HG02763 (cell line): ENCODE measurements around the gene ARL8B.

ENCODE experiments used
- ATAC-seq: cut with Tn5 transposase; IDR thresholded peaks from one replicate; pipeline ENCODE4 v1.9.1; 2021; ENCODE audit warnings: mild to moderate bottlenecking, moderate library complexity; ENCODE audit not compliant: unreplicated experiment

ARL8B gene

DNA sequence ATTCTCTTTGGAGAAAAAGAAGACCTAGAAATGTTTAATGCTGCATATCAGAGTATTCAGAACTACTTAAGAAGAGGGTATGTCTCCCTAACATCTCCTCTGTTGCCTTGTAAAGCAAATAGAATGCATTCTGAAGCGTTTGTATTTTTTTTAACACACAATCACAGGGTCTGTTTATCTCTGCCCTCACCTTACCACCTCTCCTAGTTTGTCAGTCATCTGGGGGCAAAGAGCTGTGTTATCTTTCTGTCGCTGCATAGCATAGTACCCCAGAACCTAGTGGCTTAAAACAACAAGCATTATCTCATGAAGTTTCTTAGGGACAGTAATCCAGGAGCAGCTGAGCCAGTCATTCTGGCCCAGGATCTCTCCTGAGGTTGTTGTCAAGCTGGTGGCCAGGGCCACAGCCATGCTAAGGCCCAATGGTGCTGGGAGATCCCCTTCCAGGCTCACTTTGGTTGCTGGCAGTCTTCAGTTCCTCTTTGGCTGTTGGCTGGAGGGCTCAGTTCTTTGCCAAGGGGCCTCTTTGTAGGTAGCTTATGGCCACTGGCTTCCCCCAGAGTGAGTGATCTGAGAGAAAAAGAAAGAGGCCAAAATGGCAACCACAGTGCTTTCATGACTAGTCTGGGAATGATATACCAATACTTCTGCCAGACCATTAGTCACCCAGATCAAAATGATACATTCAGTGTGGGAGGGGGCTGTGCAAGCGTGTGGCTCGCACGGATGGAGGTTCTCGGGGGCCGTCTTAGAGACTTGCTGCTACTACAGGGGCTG, 83.3 kb downstream of the ARL8B start:
- peak; percentile 98 for ATAC-seq

DNA sequence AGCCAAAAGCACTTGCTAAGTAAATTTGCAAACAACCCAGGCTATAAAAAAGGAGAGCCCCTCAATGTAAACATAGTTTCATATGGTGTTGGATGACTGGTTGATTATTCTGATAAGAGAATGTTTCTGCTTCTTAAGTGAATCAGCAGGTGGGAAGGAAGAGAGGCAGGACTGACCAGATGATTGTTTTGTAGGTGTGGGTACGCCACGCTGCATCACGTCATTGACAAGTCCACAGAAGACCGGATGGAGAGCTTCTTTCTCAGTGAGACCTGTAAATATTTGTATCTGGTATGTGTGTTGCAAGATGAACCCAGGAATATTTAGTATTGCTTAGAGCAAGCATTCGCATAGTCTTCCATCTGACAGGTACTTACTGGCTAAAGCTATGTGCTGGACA, 88.8 kb downstream of the ARL8B start:
- no peak for ATAC-seq

DNA sequence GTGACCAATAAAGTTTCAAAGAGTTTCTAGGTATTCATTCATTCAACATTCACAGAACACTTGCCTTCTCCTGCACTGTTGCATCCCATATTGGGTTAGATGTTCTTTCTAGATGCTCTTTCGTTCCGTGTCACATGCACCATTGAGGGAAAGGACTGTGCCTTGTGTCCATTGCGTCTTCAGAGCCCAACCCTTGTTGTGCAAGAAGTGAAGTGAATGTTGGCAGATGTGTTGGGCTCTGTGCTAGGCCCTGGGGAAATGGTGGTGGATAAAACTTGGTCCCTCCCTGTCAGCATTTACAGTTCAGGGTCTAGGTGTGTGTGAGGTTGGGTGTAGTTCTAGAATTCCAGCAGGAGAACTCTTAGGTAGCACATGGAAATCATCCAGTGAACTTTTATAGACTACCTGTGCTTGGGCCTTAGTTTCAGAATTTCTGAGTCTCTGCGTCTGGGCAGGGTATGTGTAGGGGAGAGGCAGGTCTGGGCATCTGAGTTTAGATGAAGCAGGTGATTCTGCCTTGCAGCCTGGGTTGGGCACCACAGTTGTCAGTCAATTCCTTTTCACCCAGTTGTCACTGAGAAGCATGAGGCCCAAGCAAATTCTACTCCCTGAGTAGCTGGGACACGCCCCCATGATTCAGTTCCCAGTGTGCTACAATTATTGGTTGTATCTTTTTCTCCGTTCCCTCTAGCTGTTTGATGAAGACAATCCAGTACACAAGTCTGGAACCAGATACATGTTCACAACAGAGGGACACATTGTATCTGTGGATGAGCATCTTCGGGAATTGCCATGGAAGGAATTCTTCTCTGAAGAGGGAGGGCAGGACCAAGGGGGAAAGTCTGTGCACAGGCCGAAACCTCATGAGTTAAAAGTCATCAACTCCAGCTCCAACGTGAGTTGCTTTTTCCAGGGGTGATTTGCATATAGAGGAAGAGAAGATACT, 90.8 kb downstream of the ARL8B start:
- no peak for ATAC-seq

DNA sequence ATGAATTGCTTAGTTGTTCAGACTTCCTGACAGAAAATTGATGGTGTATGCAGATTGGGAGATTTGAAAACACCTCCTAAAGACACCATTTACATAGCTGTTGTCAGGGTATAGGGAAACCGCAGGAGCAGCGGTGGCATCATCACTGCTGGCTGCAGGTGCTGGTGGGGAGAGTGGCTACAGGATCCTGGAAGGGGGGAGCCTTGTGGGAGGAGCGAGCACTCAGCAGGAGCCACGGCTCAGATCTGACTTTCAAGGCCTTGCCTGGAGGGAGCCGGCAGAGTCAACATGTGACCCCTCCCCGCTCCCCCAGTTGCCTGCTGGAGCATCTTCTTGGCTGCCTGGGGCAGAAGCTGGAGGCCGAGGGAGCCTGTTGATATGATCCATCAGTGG, 91.5 kb downstream of the ARL8B start:
- no peak for ATAC-seq

DNA sequence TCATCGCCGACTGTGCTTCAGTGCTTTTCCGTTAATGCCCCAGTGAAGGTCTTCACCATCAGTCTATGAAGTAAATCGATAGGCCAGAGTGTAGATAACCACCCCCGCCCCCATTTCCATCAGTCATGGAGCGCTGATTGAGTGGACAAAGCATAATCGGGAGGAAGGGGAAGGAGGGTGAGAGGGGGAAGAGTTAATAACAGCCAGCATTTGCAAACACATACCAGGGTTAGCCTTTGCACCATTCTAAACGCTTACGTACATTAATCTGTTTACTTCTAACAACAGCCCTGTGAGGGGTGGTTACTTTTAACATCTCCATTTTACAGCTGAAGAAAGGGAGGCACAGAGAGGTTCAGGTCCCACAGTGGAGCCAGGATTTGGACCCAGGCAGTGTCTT, 92.3 kb downstream of the ARL8B start:
- ATAC-seq = no peak

DNA sequence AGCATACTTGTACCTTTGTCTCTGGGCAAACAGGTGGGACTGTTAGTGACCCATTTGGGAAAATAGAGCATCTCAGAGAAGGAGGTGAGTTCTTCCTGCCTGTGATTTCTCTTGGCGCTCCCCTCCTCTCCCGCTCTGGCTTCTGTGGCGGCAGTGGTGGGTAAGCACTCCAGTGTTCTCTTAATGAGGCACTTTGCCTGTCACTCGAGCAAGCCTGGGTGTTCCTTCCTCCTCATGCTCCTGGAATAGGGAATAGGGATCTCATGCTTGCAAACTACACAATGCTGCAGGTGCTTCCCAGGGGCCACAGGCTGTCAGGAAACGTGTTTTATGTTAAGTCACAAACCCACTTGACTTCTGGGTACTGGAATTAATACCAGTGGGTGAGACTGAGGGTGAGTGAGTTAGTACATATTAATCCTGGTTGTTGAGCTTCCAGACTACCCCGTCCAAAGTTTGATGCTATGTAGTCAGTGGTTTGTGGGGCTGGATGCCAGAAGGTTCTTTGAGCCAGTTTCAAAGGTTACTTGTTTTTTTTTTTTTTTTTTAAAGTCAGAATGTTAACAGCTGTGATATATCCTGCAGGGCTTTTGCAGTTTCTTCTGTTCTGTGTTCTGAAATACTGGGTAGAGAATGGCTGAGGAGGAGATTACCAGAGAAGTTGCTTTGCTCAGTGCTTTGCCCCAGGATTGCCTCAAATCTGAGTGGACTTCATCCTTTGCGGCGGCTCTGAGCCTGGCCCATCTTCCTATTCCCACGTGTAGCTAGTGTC, 95.9 kb downstream of the ARL8B start:
- ATAC-seq = no peak

DNA sequence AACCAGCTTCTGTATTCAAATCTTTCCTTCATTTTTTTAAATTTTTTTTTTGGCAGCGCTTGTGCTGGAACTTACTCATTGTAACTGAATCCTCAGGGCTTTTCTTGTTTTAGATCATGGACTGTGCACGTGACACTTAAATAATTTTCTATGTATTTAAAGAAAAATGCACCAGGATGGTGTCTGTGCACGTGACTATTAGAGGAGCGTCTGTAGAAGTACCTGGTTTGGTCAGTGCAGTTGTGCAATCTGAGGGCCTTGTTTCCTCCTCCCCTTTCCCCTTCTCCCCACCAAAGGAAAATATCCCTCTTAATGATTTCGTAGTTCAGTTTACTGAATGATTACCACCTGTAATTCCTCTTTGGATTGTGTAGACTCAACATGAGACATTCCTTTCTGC, 96.7 kb downstream of the ARL8B start:
- no peak for ATAC-seq

DNA sequence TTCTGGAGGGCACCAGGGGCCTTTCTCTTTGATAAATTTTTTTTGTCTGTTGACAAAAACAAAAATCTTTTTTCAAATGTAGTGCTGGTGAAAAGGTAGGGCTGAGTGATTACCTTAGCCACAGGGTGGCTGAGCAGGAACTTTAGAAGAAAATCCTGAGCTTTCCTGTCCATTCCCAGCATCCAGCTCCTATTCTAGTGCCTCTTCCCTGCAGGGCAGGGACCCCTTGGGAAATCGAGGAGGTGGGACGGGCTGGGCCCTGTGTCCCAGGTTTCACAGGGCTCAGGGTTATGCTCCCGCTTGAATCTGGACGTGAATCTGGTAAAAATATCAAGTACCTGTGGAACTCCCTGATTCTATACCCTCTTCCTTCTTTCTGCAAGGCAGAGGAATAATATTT, 97.1 kb downstream of the ARL8B start:
- ATAC-seq = no peak

DNA sequence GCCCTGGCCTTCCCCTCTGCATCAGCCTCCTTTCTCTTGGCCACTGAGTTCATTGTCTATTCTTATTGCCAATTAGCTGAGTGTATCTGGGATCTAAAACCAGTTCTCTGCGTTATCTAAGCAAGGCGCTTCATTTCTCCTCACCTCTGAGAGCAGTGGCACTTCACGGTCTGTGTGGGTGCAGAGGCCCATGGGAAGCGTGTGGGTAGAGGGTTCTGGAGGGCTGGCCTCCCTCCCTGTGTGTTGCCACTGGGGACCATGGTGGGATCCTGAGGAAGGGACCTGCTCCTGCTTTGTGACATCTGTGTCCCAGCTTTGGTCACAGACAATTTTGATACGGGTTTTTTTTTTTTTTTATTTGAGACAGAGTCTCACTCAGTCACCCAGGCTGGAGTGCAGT, 98.1 kb downstream of the ARL8B start:
- ATAC-seq = no peak

DNA sequence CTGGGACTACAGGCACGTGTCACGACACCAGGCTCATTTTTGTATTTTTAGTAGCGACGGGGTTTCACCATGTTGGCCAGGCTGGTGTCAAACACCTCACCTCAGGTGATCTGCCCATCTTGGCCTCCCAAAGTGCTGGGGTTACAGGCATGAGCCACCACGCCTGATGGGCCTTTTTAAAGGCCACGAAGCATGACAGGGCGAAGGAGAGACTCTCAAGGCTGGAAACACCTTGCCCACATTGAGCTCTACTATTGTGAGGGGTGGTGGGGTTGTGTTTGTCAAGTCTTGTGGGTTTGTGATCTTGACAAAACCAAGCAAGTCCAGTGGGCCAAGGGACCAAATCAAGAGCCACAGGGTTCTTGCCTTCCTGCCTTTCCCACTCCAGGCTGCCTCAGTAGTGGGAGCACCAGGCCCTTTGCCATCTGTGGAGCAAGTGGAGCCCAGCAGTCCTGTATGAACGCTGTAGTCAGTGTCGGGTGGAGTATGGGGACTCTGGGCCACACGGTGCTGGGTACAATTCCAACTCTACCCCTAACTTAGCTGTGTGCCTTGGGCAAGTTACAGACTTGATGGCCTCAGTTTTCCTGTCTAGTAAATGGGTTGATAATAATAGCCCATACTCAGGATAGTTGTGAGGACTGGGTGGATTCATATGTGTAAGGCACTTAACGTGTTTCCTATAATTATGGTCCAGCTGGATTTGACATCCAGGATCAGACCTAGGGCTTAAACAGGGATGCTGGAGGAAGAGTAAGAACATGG, 98.8 kb downstream of the ARL8B start:
- ATAC-seq = no peak

DNA sequence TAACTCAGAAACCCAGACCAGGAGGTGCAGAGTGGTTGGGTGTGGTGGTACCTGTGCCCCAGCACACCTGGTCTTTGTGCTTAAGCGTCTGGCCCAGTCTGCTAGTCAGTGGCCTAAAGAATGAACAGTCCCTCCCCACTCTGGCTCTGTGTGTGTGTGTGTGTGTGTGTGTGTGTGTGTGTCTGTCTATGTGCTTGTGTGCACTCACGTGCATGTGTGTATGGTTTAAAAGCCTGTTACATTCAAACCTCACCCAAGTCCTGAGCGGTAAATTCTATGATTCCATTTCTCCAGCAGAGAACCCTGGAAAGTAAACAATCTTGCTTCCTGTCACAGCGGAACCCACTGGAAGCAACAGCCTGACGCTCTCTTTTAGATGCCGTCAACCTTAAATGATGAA, 99.6 kb downstream of the ARL8B start:
- ATAC-seq = no peak

DNA sequence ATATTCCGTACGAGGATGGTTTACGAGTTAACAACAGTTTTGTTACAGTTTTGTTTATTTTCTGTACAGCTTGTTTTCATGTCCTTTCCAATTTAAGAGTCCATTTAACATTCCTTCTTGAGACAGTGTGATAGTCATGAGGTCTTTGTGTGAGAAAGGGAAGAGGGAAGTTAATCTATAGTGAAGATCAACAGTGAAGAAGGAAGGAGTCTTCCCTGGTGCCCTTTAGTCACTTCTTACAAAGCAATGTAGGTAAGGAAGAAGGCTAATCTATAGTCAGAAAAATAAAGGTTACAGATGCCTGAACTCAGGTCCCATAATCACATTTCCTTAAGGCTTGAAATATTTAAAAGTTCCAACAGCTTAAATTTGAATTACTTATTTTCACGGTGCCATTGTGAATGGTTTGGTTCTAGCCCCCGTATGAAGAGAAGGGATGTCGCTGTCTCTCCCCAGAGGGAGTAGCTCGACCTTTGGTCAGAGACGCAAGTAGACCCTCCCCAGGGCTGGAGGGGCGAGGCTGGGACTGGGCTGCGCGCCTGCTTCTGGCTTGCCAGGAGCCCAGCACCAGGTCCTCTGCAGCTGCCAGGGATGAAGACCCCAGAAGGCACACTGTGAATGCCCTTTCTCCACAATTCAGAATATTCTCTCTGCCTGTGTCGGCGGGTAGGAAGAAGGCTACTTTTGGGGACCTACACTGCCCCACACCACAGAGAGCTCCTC, 100.4 kb downstream of the ARL8B start:
- ATAC-seq = no peak

DNA sequence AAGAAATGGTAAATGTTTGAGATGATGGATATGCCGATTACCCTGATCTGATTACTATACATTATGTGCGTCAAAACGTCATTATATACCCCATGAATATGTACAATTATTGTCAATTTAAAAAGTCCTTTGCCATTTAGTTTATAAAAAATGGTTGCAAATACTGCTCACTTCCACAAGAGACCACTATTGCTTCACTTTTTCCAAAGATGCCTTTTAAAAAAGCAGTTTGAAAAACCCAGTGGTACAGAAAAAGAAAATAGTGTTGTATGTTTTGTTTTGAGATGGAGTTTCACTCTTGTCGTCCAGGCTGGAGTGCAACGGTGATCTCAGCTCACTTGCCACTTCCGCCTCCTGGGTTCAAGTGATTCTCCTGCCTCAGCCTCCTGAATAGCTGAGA, 104.7 kb downstream of the ARL8B start:
- ATAC-seq = no peak

DNA sequence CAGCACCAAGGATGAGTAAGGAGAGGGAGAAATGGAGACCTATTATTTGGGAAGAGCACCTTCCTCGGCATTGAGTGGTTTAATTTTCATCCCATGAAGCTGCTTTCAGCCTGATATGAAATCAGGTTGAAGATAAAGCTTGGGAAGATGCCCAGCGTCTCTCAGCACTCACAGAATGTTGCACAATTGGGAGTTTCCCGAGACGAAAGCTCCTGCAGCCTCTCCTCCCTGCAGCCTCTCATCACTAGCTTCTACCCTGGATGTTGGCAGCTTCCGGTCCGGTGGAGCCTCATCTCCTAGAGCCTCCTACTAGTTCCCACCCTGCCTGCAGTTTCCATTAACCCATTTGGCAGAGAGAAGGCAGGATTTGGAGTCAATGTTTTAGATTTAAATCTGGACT, 105.7 kb downstream of the ARL8B start:
- no peak for ATAC-seq

DNA sequence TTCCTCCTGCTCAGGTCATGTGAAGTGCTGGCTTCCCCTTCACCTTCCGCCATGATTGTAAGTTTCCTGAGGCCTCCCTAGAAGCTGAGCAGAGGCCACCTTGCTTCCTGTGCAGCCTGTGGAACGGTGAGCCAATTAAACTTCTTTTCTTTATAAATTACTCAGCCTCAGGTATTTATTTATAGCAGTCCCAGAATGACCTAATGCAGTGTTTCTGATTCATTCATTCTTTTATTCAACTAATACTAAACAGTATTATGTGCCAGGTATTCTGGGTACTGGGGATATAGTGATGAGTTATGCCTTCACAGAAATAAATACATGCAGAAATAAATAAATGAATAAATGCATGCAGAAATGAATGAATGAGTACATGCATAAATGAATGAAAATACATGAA, 107.3 kb downstream of the ARL8B start:
- no peak for ATAC-seq
